Neutrophil (primary cell): ENCODE results near the gene STEAP3.

Experiments
- H3K27ac ChIP-seq: fragments of 200-600 bp; sonication (generic); 2 replicates; pipeline ENCODE4 v1.5.1; 2016; ENCODE audit warnings: mild to moderate bottlenecking, moderate library complexity
- H3K27me3 ChIP-seq: fragments of 200-600 bp; sonication (generic); 2 replicates; pipeline ENCODE4 v1.6.0; 2016; ENCODE audit warnings: mild to moderate bottlenecking
- H3K36me3 ChIP-seq: fragments of 200-600 bp; sonication (generic); 2 replicates; pipeline ENCODE4 v1.5.1; 2017
- H3K4me1 ChIP-seq, 2 experiments: fragments of 200-600 bp in 1 of 2; sonication (generic) in 1 of 2; 1 replicate in 1 of 2; 2 replicates in 1 of 2; pipeline versions ENCODE4 v1.5.1 to v1.6.1; 2013 to 2016; ENCODE audit warnings: low read depth in 1 of 2, low read length in 1 of 2, mild to moderate bottlenecking in 1 of 2, moderate library complexity in 1 of 2; ENCODE audit not compliant: control insufficient read depth in 1 of 2, insufficient read depth in 1 of 2
- H3K4me3 ChIP-seq, 2 experiments: fragments of 200-600 bp in 1 of 2; sonication (generic) in 1 of 2; 1 replicate in 1 of 2; 2 replicates in 1 of 2; pipeline ENCODE4 v1.5.1; 2013 to 2016; ENCODE audit warnings: low read depth in 1 of 2, low read length in 1 of 2, mild to moderate bottlenecking in 1 of 2, moderate library complexity in 1 of 2
- H3K9me3 ChIP-seq: fragments of 200-600 bp; sonication (generic); 2 replicates; pipeline ENCODE4 v1.5.1; 2016
- CTCF ChIP-seq: fragments of 200-600 bp; sonication (generic); IDR thresholded peaks from 2 replicates; pipeline ENCODE4 v1.5.1; 2016; ENCODE audit warnings: antibody characterized with exemption

Gene STEAP3

DNA sequence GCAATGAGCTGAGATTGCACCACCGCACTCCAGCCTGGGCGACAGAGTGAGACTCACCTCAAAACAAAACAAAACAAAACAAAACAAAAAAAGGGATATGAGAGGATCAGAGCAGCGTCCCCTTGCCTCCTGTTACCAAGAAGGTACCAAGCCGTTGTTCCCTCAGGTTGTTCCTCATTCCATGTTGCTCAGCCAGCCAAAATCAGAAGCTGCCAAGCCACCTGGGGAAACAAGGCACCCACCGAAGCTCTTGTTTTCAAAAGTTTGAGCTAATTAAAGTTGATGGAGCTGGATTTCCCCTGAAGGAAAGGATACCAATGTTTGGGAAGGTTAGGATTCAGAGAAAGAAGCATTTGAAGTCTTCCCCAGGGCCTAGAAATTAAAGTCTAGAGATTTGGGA is 21.8 kb upstream of the STEAP3 start:
- Histone ChIP-seq H3K4me1 (no peaks in the 10 kb centered on the region), H3K4me3 (no peak overlapping the region), H3K36me3 (no peaks in the 10 kb centered on the region), H3K9me3 (no peaks in the 10 kb centered on the region), H3K27ac (no peak overlapping the region), H3K27me3 (peaks cover 32% of the 10 kb centered on the region)
- no peak for TF ChIP-seq CTCF

- no peaks in the 10 kb centered on the region for H3K9me3 ChIP-seq
- H3K36me3 ChIP-seq, result no peaks in the 10 kb centered on the region
- peaks cover 22% of the 10 kb centered on the region for H3K27me3 ChIP-seq
- no peak overlapping the region for H3K27ac ChIP-seq
- TF ChIP-seq CTCF, result no peak
- H3K4me1 ChIP-seq, result no peaks in the 10 kb centered on the region
- H3K4me3 ChIP-seq, result no peak overlapping the region
These were observed 20.9 kb upstream of the STEAP3 start for GRCh38 chr2:119202610-119203310.

GRCh38 chr2:119204525-119204924 is 19.1 kb upstream of the STEAP3 start:
- H3K4me3 ChIP-seq, result no peak overlapping the region
- TF ChIP-seq CTCF, result no peak
- no peaks in the 10 kb centered on the region for H3K9me3 ChIP-seq
- no peak overlapping the region for H3K27ac ChIP-seq
- H3K4me1 ChIP-seq, result no peaks in the 10 kb centered on the region
- H3K27me3 ChIP-seq, result peaks cover 12% of the 10 kb centered on the region
- no peaks in the 10 kb centered on the region for H3K36me3 ChIP-seq

DNA sequence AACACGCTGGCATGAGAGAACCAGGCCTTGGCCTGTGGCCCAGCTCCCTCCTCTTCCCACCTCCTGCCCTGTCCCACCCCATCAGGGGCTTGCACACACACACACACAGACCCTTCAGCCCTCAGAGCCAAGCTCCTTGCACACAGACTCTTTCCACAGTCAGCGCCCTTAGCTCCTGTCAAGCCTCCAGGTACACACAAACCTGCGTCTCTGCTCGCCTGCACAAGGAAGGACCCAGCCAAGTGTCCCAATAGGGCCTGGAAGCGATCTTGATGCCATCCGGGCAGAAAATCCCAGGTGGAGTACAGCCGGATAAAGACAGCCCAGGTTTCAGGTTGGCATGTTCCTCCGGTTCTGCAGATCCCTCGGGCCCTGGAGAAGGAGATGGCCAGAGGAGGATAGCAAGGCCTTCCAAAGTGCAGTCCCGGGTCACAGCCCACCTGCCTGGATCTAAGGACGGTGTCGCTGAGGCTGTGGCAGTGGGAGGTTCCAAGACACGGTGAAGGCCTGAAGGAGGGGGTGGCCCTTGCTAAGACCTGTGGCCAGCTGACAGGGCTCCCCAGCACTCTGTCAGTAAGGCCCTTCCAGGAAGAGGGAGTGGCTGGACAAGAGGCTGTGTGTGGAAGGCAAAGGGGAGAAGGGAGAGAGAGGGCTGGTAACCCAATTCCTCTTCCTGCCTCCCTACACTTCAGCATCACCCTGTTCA is 18.5 kb upstream of the STEAP3 start:
- Histone ChIP-seq H3K27me3 (peaks cover 7% of the 10 kb centered on the region), H3K9me3 (no peaks in the 10 kb centered on the region), H3K4me1 (no peaks in the 10 kb centered on the region), H3K36me3 (no peaks in the 10 kb centered on the region), H3K4me3 (no peak overlapping the region), H3K27ac (no peak overlapping the region)
- TF ChIP-seq CTCF, result no peak

GRCh38 chr2:119206201-119206600 is 17.4 kb upstream of the STEAP3 start:
- no peak overlapping the region for H3K27ac ChIP-seq
- H3K4me1 ChIP-seq, result no peaks in the 10 kb centered on the region
- H3K4me3 ChIP-seq, result no peak overlapping the region
- no peak for TF ChIP-seq CTCF
- H3K9me3 ChIP-seq, result no peaks in the 10 kb centered on the region
- peaks cover 14% of the 10 kb centered on the region for H3K27me3 ChIP-seq
- H3K36me3 ChIP-seq, result no peaks in the 10 kb centered on the region
